HG02759 (cell line): ENCODE measurements around the gene RCCD1.
A peak's percentile ranks its signal among the peaks of the same experiment; 100 is the strongest.
"Not testable (repeated sequence)": the region's sequence is repeated elsewhere in the genome, so short reads cannot be mapped to it uniquely, and the experiment has no call there.

ENCODE experiments used
- ATAC-seq: cut with Tn5 transposase; IDR thresholded peaks from one replicate; pipeline ENCODE4 v1.9.1; 2021; ENCODE audit warnings: mild to moderate bottlenecking, moderate library complexity; ENCODE audit not compliant: unreplicated experiment

The RCCD1 gene, protein sequence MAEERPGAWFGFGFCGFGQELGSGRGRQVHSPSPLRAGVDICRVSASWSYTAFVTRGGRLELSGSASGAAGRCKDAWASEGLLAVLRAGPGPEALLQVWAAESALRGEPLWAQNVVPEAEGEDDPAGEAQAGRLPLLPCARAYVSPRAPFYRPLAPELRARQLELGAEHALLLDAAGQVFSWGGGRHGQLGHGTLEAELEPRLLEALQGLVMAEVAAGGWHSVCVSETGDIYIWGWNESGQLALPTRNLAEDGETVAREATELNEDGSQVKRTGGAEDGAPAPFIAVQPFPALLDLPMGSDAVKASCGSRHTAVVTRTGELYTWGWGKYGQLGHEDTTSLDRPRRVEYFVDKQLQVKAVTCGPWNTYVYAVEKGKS

DNA sequence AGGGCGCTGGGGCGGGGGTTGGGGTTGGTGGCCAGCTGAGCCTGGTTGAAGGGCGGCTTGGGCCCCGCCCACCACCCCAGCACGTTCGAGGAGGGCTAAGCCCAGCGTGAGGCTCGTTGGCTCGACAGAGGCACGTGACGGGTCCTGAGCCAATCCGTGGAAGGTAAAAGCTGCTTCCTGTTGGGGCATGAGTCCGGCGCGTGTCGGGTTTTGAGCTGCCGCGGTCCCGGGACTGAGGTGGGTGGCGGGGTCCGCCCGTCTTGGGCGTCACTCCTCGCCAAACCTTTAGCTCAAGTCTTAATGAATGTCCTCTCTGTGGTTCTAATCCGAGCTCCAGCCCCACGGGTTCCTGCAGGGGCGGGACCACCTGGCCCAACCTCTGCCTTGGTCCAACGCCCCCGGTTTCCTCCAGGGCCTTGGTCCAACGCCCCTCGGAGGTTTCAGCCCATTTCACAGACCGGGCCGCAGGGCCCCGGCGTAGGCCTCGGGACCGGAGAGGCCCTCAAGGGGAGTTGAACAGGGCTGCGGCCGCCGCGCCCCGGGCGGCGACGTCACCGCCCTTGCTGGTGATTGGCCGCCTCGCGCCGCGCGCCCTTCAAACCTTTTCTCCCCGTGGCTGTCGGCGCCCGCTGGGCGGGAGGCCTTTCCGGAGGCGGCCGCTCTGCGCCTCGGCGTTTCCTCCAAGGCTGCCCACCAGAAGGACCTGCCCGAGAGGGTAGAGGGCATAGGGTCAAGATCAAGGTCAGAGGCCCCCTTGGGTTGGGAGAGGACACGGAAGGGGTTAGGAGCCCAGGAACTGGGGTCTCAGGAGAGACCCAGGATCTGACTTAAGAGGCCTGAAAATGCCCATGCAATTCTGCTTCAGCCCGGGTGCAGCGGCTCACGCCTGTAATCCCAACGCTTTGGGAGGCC is at the start of gene RCCD1:
RCCD1 (plus strand) TSS at position 173 of the 912 bp plus-strand sequence. CDS start 1,851 bp downstream, outside the sequence.
- ATAC-seq = peak; percentile 89

DNA sequence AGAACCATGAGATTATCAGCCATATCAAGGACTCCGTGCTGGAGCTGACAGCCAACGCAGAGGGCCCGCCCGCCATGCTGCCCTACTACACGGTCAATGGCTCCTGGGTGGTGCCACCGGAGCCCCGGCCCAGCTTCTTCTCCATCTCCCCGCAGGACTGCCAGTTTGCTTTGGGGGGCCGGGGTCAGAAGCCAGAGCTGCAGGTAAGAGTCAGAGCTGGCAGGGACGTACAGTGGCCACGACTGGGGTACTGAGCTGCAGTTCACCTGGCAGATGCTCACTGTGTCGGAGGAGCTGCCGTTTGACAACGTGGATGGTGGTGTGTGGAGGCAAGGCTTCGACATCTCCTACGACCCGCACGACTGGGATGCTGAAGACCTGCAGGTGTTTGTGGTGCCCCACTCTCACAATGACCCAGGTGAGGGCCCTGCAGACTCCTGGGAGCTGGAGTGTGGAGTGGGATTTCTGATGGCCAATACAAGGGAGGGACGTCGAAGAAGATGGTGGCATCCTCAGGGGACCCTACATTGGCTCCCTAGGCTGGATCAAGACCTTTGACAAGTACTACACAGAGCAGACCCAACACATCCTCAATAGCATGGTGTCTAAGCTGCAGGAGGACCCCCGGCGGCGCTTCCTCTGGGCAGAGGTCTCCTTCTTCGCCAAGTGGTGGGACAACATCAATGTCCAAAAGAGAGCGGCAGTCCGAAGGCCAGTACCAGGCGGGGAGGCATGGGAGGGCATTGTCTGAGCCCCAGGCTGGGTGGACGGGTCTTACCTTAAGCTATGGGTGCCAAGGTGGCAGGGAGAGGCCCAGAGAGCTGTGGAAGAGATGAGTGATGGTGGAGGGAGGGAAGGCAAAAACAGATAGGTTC is 49.1 kb upstream of the RCCD1 start:
- ATAC-seq = no peak

DNA sequence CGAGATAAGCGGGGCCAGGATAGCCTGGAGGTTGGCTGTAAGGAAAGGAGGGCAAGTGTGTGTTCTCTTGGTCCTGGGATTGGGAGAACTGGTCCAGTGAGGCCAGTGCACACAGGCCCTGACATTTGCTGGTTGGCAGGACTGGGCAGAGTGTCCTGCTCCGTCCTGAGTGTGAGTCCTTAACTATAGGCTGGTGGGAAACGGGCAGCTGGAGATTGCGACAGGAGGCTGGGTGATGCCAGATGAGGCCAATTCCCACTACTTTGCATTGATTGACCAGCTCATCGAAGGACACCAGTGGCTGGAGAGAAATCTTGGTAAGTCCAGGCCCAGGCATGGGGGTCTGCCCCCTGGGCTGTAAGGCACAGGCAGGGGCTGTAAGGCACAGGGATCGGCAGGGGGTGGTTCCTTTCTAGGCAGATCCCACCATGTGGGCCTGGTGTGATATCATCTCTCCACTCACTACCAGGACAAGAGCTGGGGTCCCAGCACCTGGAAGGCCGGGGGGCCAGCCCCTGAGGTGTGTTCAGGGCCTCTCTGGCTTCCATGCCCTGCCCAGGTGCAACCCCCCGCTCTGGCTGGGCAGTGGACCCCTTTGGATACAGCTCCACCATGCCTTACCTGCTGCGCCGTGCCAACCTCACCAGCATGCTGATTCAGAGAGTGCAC is 48.4 kb upstream of the RCCD1 start:
- ATAC-seq = no peak

DNA sequence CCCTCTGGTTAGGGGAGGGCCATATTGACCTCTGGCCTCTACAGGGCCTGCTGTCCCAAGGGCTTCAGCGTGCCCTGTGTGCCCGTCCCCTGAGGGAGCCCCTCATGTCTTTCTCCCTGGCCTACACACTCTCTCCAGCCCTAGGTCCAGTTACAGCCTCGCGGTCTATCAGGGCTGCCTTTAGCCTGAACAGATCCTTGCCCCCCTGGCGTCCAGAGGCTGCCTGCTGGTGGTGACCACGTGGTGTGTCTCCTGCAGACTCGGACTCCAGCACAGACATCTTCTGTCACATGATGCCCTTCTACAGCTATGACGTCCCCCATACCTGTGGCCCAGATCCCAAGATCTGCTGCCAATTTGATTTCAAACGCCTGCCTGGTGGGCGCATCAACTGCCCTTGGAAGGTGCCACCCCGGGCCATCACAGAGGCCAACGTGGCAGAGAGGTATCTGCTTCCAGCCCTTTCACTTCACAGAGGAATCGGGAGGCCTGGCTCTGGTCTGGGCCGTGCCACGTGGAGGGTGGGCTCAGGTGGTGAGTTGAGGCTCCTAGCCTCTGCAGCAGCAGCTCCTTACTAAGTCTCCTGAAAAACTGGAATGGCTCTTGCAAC is 47.5 kb upstream of the RCCD1 start:
- ATAC-seq = no peak

DNA sequence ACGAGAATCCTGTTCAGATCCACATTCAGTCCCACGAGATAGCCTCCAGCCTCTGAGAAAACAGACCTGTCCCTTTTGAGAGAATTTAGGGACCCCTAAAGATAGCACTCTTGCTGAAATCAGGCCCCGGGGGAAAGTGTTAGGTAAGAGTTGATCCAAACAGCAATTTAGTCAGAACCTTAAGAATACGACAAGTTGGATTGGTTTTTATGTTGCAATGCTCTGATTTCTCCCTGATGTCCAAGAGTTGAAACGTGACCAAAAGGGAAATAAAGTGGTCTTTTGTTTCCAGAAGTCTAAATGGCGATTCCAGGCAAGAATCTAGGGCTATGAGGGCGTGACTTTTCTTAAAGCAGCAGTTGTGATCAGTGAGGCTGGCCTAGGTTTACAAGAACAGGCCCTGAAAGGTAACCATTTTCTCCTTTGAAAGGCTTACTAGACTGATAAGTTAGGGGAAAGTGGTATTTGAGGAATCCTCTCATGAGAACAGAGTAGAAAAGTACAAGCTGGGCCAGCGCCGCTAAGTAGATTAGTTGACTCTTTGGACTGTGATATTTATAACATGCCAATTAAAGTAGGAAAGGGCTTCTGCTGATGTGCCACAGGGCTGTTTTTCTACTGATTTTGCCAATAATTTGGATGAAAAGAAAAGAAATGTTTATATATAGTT is 46.7 kb upstream of the RCCD1 start:
- ATAC-seq = no peak

DNA sequence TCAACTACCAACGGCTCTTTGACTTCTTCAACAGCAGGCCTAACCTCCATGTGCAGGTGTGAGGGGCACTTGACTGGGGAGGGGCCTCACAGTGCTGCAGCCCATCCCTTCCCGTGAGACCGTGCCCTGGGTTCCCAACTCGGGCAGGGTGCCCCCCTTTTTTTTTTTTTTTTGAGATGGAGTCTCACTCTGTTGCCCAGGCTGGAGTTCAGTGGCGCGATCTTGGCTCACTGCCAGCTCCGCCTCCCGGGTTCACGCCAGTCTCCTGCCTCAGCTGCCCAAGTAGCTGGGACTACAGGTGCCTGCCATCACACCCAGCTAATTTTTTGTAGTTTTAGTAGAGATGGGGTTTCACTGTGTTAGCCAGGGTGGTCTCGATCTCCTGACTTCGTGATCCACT is 45.2 kb upstream of the RCCD1 start:
- not testable (repeated sequence) for ATAC-seq

DNA sequence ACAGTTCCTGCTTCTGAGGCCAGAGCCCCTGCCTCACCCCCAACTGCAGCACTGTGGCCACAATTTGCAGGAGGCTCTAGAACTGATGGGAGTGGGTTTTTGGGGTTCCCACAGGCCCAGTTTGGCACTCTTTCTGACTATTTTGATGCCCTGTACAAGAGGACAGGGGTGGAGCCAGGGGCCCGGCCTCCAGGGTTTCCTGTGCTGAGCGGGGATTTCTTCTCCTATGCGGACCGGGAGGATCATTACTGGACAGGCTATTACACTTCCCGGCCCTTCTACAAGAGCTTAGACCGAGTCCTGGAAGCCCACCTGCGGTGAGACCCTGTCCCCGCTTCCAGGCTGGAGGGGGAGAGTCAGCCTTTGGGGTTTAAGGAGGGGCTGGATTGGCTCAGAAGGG is 44.7 kb upstream of the RCCD1 start:
- no peak for ATAC-seq

DNA sequence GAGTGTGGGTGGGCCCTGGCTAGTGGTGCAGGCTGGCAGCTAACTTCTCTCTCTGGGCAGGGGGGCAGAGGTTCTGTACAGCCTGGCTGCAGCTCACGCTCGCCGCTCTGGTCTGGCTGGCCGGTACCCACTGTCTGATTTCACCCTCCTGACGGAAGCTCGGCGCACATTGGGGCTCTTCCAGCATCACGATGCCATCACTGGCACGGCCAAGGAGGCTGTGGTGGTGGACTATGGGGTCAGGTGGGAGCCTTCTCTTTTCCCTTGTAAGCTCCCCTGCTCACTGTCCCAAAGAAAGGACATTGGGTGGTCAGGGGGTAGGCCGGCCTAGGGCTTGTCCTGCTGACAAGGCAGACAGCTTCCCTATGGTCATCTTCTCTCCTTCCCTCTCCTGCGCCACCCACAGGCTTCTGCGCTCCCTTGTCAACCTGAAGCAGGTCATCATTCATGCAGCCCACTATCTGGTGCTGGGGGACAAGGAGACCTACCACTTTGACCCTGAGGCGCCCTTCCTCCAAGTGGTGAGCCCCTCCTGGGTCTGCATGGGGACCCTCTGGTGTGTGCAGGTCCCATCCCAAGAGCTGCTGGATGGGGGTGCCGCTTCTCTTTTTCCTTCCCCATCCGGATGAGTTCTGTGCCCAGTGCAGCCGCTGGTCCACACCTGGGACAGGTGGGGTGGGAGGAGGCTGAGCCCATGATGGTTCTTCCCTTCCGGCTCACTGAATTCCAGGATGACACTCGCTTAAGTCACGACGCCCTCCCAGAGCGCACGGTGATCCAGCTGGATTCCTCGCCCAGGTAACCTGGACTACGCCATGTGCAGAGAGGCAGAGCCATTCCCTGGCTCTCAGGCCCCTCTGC is 44.0 kb upstream of the RCCD1 start:
- no peak for ATAC-seq

DNA sequence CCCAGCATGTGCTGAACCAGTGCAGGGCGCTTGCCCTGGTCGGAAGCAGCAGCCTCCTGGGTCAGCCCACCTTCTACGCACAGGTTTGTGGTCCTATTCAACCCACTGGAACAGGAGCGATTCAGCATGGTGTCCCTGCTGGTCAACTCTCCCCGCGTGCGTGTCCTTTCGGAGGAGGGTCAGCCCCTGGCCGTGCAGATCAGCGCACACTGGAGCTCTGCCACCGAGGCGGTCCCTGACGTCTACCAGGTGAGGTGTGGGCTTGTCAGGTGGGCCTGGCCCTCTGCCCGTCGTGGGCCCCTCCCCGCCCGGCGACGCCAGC is 43.4 kb upstream of the RCCD1 start:
- no peak for ATAC-seq

DNA sequence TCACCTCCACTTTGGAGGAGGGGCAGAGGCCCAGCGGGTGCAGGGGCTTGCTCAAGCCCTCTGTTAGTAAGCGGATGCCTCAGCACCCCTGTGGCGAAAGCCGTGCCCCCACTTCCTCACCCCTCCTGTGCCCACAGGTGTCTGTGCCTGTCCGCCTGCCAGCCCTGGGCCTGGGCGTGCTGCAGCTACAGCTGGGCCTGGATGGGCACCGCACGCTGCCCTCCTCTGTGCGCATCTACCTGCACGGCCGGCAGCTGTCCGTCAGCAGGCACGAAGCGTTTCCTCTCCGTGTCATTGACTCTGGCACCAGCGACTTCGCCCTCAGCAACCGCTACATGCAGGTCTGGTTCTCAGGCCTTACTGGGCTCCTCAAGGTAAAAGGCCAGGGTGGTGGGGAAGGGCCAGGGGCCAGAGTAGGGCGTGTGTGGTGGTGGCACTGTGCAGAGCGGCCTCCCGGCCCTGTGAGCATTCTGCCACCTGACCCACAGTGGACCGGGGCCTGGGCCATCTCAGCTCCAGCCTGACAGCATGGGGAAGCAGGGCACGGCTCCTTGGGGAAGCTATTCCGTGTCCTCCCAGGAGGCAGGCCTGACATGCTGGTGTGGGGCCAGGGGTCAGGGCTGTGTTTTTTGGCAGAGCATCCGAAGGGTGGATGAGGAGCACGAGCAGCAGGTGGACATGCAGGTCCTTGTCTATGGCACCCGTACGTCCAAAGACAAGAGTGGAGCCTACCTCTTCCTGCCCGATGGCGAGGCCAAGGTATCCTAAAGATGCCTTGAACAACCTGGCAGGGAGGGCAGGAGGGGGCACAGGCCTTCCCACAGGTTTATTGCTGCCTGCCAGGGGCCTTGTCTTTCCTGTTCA is 42.5 kb upstream of the RCCD1 start:
- no peak for ATAC-seq

DNA sequence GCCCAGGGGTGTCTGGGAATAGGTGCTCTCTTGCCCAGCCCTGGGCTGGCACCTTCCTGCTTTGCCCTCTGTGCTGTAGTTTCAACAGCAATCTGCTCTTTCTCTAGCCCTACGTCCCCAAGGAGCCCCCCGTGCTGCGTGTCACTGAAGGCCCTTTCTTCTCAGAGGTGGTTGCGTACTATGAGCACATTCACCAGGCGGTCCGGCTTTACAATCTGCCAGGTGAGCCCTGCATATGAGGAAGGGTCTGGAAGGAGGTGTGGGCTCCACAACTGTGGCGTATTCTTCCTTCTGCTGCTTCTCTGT is 42.0 kb upstream of the RCCD1 start:
- ATAC-seq = no peak

DNA sequence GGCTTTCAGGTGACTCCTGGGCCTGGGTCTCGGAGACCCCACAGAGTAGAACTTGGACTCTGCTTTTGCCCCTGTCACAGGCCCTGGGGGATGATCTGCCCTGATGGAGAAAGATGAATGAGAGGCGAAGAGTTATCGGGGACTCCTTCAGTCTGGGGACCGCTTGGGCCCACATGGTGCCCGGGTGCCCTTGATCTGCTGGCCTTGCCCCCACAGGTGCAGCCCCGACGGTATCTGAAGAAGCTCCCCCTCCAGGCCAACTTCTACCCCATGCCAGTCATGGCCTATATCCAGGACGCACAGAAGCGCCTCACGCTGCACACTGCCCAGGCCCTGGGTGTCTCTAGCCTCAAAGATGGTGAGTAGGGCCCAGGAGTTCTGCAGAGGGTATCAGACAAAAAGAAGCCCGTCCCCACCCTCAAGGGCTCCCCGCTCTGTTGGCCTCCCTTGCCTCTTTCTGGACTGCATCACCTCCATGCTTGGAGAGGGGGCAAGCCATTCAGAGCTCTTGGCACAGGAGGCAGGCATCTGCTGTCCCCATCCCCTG is 41.2 kb upstream of the RCCD1 start:
- ATAC-seq = no peak

DNA sequence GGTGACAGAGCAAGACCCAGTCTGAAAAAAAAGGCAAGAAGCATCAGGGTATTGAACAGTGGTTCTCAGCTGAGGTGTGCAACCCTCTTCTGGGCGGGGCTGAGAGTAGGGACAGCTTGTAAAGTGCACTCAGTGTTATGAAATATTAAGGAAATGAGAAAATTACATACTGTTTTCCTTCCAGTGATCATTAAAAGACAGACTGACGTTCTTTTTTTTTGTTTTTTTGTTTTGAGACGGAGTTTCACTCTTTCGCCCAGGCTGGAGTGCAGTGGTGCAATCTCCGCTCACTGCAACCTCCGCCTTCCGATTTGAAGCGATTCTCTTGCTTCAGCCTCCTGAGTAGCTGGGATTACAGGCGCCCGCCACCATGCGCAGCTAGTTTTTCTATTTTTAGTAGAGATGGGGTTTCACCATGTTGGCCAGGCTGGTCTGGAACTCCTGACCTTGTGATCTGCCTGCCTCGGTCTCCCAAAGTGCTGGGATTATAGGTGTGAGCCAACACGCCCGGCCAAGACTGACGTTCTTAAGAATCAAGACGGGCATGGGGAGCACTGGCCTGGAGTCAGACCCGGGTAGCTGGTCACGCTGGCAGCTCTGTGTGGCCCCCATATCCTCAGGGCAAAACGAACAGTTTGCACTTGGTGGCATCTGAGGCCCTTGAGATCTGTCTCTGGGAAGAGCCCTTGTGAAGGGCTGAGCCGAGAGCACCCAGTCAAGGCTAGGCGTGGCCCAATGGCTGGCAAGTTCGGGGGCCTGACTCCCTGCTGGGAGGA is 40.2 kb upstream of the RCCD1 start:
- no peak for ATAC-seq

DNA sequence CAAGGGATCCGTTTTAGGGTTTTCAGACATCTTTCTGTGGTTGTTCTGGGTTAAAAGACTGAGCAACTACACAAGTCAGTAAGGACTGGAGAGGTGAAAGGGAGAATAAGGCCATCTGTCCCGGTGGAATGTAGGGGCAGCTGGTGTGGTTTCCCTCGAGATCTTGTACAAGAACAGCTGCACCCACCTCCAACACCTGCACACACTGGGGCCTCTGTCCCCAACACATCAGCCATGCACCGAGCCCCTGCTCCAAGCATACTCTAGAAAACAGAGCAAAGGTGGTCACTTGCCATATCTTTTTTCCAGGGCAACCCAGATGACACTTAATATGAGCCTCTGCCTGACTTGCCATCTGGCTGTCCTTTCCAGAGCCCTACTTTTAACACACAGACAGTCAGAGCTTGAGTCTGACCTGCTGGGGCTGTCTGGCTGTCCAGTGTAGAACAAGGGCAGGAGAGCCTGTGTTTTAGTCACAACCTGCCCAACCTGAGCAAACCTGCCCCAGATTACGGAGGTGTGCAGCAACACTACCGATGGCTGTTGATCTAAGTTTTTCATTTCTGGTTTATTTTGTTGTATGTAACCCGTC is 39.4 kb upstream of the RCCD1 start:
- no peak for ATAC-seq

DNA sequence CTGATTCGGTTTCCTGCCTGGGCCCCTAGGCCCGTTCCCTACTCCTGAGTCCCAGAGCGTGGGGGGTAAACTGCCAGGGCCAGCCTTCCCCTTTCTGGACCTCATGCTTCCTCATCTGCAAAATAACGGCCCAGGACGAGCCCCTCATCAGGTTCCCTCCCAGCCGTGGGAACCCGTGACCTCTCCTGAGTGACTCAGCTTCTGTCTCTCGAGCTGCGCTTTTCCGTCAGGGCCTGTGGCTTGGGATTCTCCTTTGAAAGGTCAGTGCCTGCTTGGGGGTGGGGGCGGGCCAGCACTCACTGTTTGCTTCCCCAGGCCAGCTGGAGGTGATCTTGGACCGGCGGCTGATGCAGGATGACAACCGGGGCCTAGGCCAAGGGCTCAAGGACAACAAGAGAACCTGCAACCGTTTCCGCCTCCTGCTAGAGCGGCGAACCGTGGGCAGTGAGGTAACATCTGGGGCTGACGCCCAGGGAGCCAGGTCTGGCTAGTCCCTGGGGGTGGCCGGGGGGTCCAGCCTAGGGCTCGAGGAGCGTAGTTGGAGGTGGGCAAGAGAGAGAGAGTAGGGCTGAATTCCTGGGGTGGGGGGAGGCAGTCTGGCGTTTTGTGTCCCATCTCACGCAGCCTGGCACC is 38.8 kb upstream of the RCCD1 start:
- no peak for ATAC-seq

DNA sequence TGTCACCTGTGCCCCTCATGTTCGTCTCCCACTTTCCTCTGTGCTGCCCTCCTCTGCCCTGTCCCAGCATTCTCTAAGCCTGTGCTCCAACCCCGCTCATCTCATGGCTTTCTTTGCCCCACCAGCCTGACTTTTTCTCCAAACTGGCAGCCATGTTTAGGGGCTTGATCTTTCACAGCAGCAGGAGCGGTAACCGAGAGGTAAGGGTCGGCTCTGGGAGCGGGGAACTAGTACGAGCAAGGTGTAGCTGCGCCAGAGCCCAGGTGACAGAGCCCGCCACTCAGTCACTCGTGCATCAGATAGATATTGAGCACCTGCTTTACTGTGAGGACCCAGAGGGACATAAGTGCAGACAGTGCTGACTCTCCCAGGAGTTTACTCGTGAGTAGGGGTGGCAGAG is 38.2 kb upstream of the RCCD1 start:
- ATAC-seq = no peak
